OCI-LY3 (cell line): ENCODE data around the gene KRT15.

Experiments
- H2AFZ ChIP-seq: fragments of 200-600, 300-600 bp; shearing (Covaris generic); 2 replicates; pipeline ENCODE4 v1.6.0; 2014; ENCODE audit warnings: antibody characterized with exemption, low read depth, low read length
- H3K27ac ChIP-seq: fragments of 200-600, 300-600 bp; sonication (generic); 2 replicates; pipeline ENCODE4 v1.5.1; 2014; ENCODE audit warnings: mild to moderate bottlenecking, low read length, moderate library complexity, mixed read lengths
- H3K27me3 ChIP-seq: fragments of 200-600, 300-600 bp; sonication (generic); 2 replicates; pipeline ENCODE4 v1.6.1; 2014; ENCODE audit warnings: low read depth, low read length, mixed read lengths
- H3K36me3 ChIP-seq: fragments of 200-600, 300-600 bp; sonication (generic); replicated peaks from 2 replicates; pipeline ENCODE3; 2014; ENCODE audit warnings: low read depth, low read length, mixed read lengths
- H3K4me1 ChIP-seq: fragments of 300-600, 200-600 bp; sonication (generic); 2 replicates; pipeline ENCODE4 v1.6.1; 2014; ENCODE audit warnings: low read length, mixed read lengths
- H3K4me2 ChIP-seq: fragments of 200-600, 300-600 bp; sonication (generic); 2 replicates; pipeline ENCODE4 v1.6.1; 2014; ENCODE audit warnings: low read length, mixed read lengths
- H3K4me3 ChIP-seq: fragments of 300-600, 200-600 bp; sonication (generic); 2 replicates; pipeline ENCODE4 v1.5.1; 2014; ENCODE audit warnings: antibody characterized with exemption, mild to moderate bottlenecking, low read length, moderate library complexity
- H3K79me2 ChIP-seq: fragments of 300-600, 200-600 bp; shearing (Covaris generic); 2 replicates; pipeline ENCODE4 v1.6.1; 2014; ENCODE audit warnings: mild to moderate bottlenecking, low read length, mixed read lengths
- H3K9ac ChIP-seq: fragments of 300-600, 200-600 bp; shearing (Covaris generic); 2 replicates; pipeline ENCODE4 v1.6.0; 2014; ENCODE audit warnings: mild to moderate bottlenecking, low read length, moderate library complexity
- H3K9me3 ChIP-seq: fragments of 200-600, 300-600 bp; shearing (Covaris generic); 2 replicates; pipeline ENCODE4 v1.6.1; 2014; ENCODE audit warnings: low read length, mixed read lengths; ENCODE audit not compliant: insufficient read depth
- H4K20me1 ChIP-seq: fragments of 200-600, 300-600 bp; sonication (generic); 2 replicates; pipeline ENCODE4 v1.6.1; 2016; ENCODE audit warnings: low read length, mixed read lengths; ENCODE audit not compliant: insufficient read depth
- CTCF ChIP-seq: fragments of 200-600, 300-600 bp; sonication (generic); IDR thresholded peaks from 2 replicates; pipeline ENCODE4 v1.5.1; 2014; ENCODE audit warnings: antibody characterized with exemption, low read length, low read depth
- EZH2phosphoT487 ChIP-seq: fragments of 200-600 bp; shearing (Covaris generic); IDR thresholded peaks from 2 replicates; pipeline ENCODE4 v1.6.1; 2018; ENCODE audit warnings: antibody characterized with exemption, mixed run types, low read depth

KRT15 gene

GRCh38 chr17:41503202-41503601, 15.5 kb downstream of the KRT15 start:
- TF ChIP-seq EZH2phosphoT487 (no peak), CTCF (no peak)
- H3K4me2 ChIP-seq: no peak overlapping the region
- no peak overlapping the region for H3K9ac ChIP-seq

GRCh38 chr17:41500131-41500911, 18.4 kb downstream of the KRT15 start:
- H3K4me3 ChIP-seq: no peak overlapping the region
- H3K27ac ChIP-seq: no peak overlapping the region

More at GRCh38 chr17:41503202-41503601, 15.5 kb downstream of the KRT15 start:
- H3K27ac ChIP-seq: no peak overlapping the region
- H3K4me3 ChIP-seq: no peak overlapping the region
- peaks cover 9% of the 10 kb centered on the region for H3K4me1 ChIP-seq
- H2AFZ ChIP-seq: no peak overlapping the region
- no peaks in the 10 kb centered on the region for H3K27me3 ChIP-seq
- H3K79me2 ChIP-seq: no peaks in the 10 kb centered on the region
- H3K36me3 ChIP-seq: no peaks in the 10 kb centered on the region
- H3K9me3 ChIP-seq: no peaks in the 10 kb centered on the region
- H4K20me1 ChIP-seq: no peaks in the 10 kb centered on the region

GRCh38 chr17:41499714-41500113, 19.0 kb downstream of the KRT15 start:
- no peak overlapping the region for H3K27ac ChIP-seq

More at GRCh38 chr17:41500131-41500911, 18.4 kb downstream of the KRT15 start:
- no peak overlapping the region for H3K9ac ChIP-seq
- no peaks in the 10 kb centered on the region for H4K20me1 ChIP-seq
- TF ChIP-seq EZH2phosphoT487 (no peak), CTCF (no peak)
- no peaks in the 10 kb centered on the region for H3K79me2 ChIP-seq
- H3K27me3 ChIP-seq: no peaks in the 10 kb centered on the region
- no peaks in the 10 kb centered on the region for H3K36me3 ChIP-seq
- no peaks in the 10 kb centered on the region for H3K9me3 ChIP-seq
- peaks cover 14% of the 10 kb centered on the region for H3K4me1 ChIP-seq
- H2AFZ ChIP-seq: no peak overlapping the region
- no peak overlapping the region for H3K4me2 ChIP-seq

More at GRCh38 chr17:41499714-41500113, 19.0 kb downstream of the KRT15 start:
- no peak overlapping the region for H3K4me3 ChIP-seq
- no peaks in the 10 kb centered on the region for H3K36me3 ChIP-seq
- H3K79me2 ChIP-seq: no peaks in the 10 kb centered on the region
- H3K27me3 ChIP-seq: no peaks in the 10 kb centered on the region
- H3K4me2 ChIP-seq: no peak overlapping the region
- H3K9me3 ChIP-seq: no peaks in the 10 kb centered on the region
- H3K4me1 ChIP-seq: peaks cover 14% of the 10 kb centered on the region
- H3K9ac ChIP-seq: no peak overlapping the region
- TF ChIP-seq CTCF (no peak), EZH2phosphoT487 (no peak)
- H4K20me1 ChIP-seq: no peaks in the 10 kb centered on the region
- H2AFZ ChIP-seq: no peak overlapping the region
